ENCODE measurements around the gene C15orf40. TPM values are rescaled to one million over a fixed set of nuclear protein-coding genes. Genes with fewer than 3 reads are reported as not detected.

C15orf40 gene
- total and polyA plus RNA-seq, 8 donors = 2.3 to 40.9 (median 15.2) TPM

GRCh38 chr15:82978438-82978837, 33.0 kb downstream of the C15orf40 start:
- no peak for TF ChIP-seq POLR2AphosphoS5 (IDR thresholded peaks at IDR 0.05)
- intact Hi-C loops (cut with DNase I; ENCODE audit: low total_unique reads) = no loop called here
- 91 to 95% (median 92%) methylated on average over 5 of the region's 5 CpGs for WGBS, 5 donors

GRCh38 chr15:82977076-82977475, 34.4 kb downstream of the C15orf40 start:
- Histone ChIP-seq H3K27me3 (no peaks in the 10 kb centered on the region), H3K9me3 (no peaks in the 10 kb centered on the region), H3K36me3 (no peaks in the 10 kb centered on the region), H3K4me3 (no peak overlapping the region), H3K4me1 (peaks cover 0 to 5% (median 0%) of the 10 kb centered on the region in 4 donors), H3K27ac (no peak overlapping the region)
- TF ChIP-seq CTCF (IDR thresholded peaks at IDR 0.05) (no peak), EP300 (IDR thresholded peaks at IDR 0.05) (no peak), POLR2A (IDR thresholded peaks at IDR 0.05) (no peak), POLR2AphosphoS5 (IDR thresholded peaks at IDR 0.05) (no peak)
- intact Hi-C loops (cut with DNase I; ENCODE audit: low total_unique reads) = no loop called here
- WGBS, 5 donors = 83 to 91% (median 91%) methylated on average over 1 of the region's 1 CpG
- DNase-seq = no peak

More at GRCh38 chr15:82978438-82978837, 33.0 kb downstream of the C15orf40 start:
- Histone ChIP-seq H3K4me3 (no peak overlapping the region), H3K9me3 (no peaks in the 10 kb centered on the region), H3K27ac (no peak overlapping the region), H3K4me1 (no peaks in the 10 kb centered on the region), H3K36me3 (no peaks in the 10 kb centered on the region), H3K27me3 (no peaks in the 10 kb centered on the region)
- DNase-seq = no peak

GRCh38 chr15:82972990-82973389, 38.4 kb downstream of the C15orf40 start:
- 27 to 63% (median 36%) methylated on average over 1 of the region's 1 CpG for WGBS, 5 donors
- peaks cover 5 to 26% (median 15%) of the 10 kb centered on the region in 4 donors for H3K4me1 ChIP-seq
- intact Hi-C loops (cut with DNase I; ENCODE audit: low total_unique reads) = no loop called here

GRCh38 chr15:82971218-82971984, 40.0 kb downstream of the C15orf40 start:
- Histone ChIP-seq H3K36me3 (no peaks in the 10 kb centered on the region), H3K4me1 (peaks cover 5 to 26% (median 15%) of the 10 kb centered on the region in 4 donors), H3K27me3 (no peaks in the 10 kb centered on the region), H3K4me3 (no peak overlapping the region), H3K27ac (peak overlapping the region in 4 of 5 donors; percentile 3 to 68 (median 21)), H3K9me3 (no peaks in the 10 kb centered on the region)
- WGBS, 5 donors = 54 to 68% (median 63%) methylated on average over 2 of the region's 2 CpGs
- DNase-seq = no peak
- TF ChIP-seq EP300 (IDR thresholded peaks at IDR 0.05) (no peak), CTCF (IDR thresholded peaks at IDR 0.05) (no peak), POLR2AphosphoS5 (IDR thresholded peaks at IDR 0.05) (no peak), POLR2A (IDR thresholded peaks at IDR 0.05) (no peak)
- intact Hi-C loops (cut with DNase I; ENCODE audit: low total_unique reads) = no loop called here

More at GRCh38 chr15:82972990-82973389, 38.4 kb downstream of the C15orf40 start:
- Histone ChIP-seq H3K4me3 (no peak overlapping the region), H3K36me3 (no peaks in the 10 kb centered on the region), H3K27me3 (no peaks in the 10 kb centered on the region), H3K27ac (no peak overlapping the region), H3K9me3 (no peaks in the 10 kb centered on the region)
- DNase-seq = no peak
- TF ChIP-seq POLR2AphosphoS5 (IDR thresholded peaks at IDR 0.05) = no peak

- H3K27me3 ChIP-seq = no peaks in the 10 kb centered on the region
- peak overlapping the region; percentile 3 to 68 (median 47) for H3K27ac ChIP-seq
- H3K4me1 ChIP-seq = peaks cover 5 to 26% (median 15%) of the 10 kb centered on the region in 4 donors
- intact Hi-C loops (cut with DNase I; ENCODE audit: low total_unique reads) = no loop called here
- H3K9me3 ChIP-seq = no peaks in the 10 kb centered on the region
- TF ChIP-seq POLR2AphosphoS5 (IDR thresholded peaks at IDR 0.05) (peak in 2 of 3 donors; percentile 19 to 35), POLR2A (IDR thresholded peaks at IDR 0.05) (no peak), CTCF (IDR thresholded peaks at IDR 0.05) (no peak), EP300 (IDR thresholded peaks at IDR 0.05) (no peak)
- H3K4me3 ChIP-seq = no peak overlapping the region
- 20 to 45% (median 35%) methylated on average over 1 of the region's 1 CpG for WGBS, 5 donors
- DNase-seq = peak in 1 of 2 donors; percentile 4
- no peaks in the 10 kb centered on the region for H3K36me3 ChIP-seq
These were observed 40.7 kb downstream of the C15orf40 start for GRCh38 chr15:82970696-82971095.
